GM12873 (cell line): ENCODE results near the gene PLIN4.

ENCODE experiments used
- CTCF ChIP-seq: IDR thresholded peaks from 2 replicates; pipeline ENCODE4 v1.5.1; 2012; ENCODE audit warnings: low read depth, mild to moderate bottlenecking, moderate library complexity, low read length, control low read depth; ENCODE audit not compliant: insufficient read depth; ENCODE audit errors: missing control alignments

PLIN4 gene

GRCh38 chr19:4557144-4557970 lies 39.1 kb upstream of the PLIN4 start:
- peak; percentile 42 for TF ChIP-seq CTCF

DNA sequence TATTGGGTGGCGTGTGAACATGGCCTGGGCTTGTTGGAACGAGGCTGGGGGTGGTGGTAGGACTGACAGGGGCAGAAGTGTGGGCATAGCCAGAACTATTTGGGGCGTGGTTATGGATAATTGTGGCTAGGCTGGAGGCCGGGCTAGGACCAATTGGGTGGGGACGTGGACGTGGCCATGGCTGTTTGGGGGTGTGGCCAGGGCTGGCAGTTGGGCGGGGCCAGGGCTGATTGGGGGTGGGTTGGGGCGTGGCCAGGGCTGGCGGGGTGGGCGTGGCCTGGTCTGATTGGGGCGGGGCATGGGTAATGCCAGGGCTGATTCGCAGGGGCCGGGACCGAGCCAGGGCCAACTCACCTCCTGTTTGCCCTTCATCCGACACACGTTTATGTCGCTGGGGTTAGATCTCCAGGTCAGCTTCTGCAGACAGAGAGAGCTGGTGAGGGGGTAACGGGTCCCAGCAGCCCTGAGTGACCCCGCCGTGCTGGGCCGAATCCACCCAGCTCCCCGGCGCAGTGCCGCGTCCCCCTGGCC lies 38.4 kb upstream of the PLIN4 start:
- TF ChIP-seq CTCF = no peak

DNA sequence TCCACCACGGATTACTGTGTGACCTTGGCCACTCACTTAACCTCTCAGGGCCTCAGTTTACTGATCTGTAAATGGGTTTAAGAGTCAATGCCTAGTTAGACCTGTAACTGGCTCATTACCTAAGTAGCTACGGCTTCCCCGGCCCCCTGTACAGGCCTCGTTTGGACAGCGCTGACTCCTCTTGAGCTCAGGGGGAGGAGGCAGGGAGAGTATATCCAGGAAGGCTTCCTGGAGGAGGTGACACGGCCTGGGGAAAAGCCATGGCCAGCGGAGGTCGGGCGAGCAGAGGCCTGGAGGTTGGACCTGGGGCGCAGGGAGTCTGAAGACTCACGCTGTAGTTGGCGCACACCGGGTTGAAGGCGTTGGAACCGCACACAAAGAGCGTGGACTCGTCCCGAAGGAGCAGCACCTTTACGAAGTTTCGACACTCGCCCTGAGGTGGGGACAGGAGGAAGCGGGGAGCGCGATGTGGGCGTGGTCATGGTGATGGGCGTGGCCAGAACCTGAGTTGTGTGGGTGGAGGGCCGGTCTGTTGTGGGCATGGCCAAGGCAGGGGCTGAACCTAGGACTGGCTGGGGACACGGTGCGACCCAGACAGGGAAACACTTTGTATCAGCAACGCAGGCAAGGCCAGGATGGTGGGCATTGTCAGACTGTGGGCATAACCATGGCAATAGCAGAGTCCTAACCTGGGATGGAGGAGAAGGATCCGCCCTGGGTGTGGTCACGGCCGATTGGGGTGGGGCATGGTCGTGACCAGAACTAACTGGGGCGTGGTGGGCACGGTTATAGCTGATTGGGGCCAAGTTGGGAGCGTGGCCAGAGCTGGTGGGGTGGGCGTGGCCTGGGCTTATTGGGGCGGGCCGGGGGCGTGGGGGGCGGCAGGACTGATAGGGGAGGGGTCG lies 37.6 kb upstream of the PLIN4 start:
- no peak for TF ChIP-seq CTCF

- TF ChIP-seq CTCF = no peak
These were observed 36.4 kb upstream of the PLIN4 start for GRCh38 chr19:4554717-4555116.

DNA sequence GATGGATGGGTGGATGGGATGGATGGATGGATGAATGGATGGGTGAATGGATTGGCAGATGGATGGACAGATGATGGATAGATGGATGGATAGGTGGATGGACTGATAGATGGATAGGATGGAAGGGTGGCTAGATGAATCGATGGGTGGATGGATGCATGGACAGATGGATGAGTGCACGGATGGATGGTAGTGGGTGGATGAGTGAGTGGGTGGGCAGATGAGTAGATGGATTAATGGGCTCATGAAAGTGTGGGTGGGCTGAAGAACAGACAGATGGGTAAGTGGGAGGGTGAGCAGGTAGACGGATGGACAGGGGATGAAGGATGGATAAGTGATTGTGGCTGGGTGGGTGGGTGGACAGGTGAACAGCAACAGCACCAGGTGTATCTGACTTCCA lies 35.5 kb upstream of the PLIN4 start:
- TF ChIP-seq CTCF = no peak

DNA sequence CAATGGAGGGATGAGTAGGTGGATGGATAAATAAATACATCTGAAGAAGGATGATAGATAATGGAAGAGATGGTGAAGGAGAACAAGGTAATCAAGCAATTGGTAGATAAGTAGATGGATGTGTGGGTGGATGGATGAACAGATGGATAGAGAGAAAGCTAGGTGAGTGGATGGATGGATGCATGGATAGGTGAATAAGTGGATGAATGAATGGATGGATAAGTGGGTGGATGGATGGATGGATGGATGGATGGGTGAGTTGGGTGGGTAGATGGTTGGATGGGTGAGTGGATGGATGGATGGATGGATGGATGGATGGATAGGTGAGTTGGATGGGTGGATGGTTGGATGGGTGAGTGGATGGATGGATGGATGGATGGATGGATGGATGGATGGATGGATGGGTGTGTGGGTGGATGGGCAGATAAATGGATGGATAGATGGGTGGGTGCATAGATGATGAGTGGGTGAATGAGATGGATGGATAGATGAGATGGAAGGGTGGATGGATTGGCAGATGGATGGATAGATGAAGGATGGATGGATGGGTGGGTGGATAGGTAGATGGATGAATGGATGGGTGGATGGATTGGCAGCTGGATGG lies 34.9 kb upstream of the PLIN4 start:
- TF ChIP-seq CTCF = no peak

GRCh38 chr19:4552525-4552819 lies 34.2 kb upstream of the PLIN4 start:
- no peak for TF ChIP-seq CTCF
